Activated CD8-positive, alpha-beta memory T cell treated with anti-CD3 and anti-CD28 coated beads for 4 hours (primary cell): ENCODE measurements around the gene SLC35A2.

ENCODE experiments used
- DNase-seq, 2 donors: peaks; one replicate each; pipeline ENCODE4 v3.0.0-alpha.2; 2020; ENCODE audit warnings: low read depth in 2 of 2

SLC35A2 gene

GRCh38 chrX:48927736-48928382 is 16.4 kb upstream of the SLC35A2 start:
- no peak for DNase-seq

- no peak for DNase-seq
Measured at GRCh38 chrX:48927123-48927522, 15.7 kb upstream of the SLC35A2 start.

- DNase-seq = no peak
Measured at GRCh38 chrX:48924270-48924669, 12.8 kb upstream of the SLC35A2 start.

- no peak for DNase-seq
Measured at GRCh38 chrX:48923771-48924170, 12.3 kb upstream of the SLC35A2 start.

DNA sequence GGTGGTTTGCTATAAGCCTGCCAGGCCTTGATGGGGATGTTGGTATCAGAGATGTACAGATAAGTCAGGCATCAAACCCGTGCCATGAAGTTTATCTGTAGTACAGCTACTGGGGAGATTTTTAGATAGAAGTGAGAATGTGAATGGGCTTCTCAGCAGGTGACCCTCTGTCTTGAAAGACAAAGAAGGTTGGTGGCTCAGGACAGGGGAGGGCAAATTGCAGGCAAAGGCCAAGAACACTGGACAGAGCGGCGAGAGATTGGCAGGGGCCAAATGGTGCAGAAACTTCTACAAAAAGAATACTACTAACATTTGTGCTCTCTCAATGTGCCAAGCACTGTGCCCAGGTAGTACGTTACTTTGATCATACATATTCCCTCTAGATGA is 9.3 kb upstream of the SLC35A2 start:
- DNase-seq = no peak

GRCh38 chrX:48919947-48920717 is 8.7 kb upstream of the SLC35A2 start:
- DNase-seq = no peak

GRCh38 chrX:48919360-48919841 is 8.0 kb upstream of the SLC35A2 start:
- DNase-seq = no peak

GRCh38 chrX:48918643-48919340 is 7.3 kb upstream of the SLC35A2 start, which contains the start of gene PIM2:
PIM2 (minus strand) TSS chrX:48919024; CDS start chrX:48918834, 190 bp downstream.
- DNase-seq = peak; percentile 77 to 88

DNA sequence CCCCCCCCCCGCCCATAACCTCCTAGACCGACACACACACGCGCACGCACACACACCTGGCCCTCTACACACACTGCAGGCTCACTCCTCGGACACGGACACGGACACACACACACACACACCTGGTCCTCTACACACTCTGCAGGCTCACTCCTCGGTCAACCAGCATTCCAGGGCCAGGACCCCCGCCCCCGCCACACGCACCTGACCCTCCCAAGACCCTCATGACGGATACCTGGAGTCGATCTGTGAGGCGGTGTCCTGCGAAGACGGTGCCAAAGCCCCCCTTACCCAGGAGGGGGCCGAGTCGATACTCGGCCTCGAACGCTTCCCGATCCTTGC is 6.8 kb upstream of the SLC35A2 start:
- DNase-seq = no peak

- DNase-seq = peak; percentile 71 to 76
Measured at GRCh38 chrX:48917139-48918001, 5.9 kb upstream of the SLC35A2 start.

GRCh38 chrX:48914593-48915493 is 3.4 kb upstream of the SLC35A2 start:
- no peak for DNase-seq

- DNase-seq = no peak
Measured at GRCh38 chrX:48913605-48914366, 2.3 kb upstream of the SLC35A2 start.

DNA sequence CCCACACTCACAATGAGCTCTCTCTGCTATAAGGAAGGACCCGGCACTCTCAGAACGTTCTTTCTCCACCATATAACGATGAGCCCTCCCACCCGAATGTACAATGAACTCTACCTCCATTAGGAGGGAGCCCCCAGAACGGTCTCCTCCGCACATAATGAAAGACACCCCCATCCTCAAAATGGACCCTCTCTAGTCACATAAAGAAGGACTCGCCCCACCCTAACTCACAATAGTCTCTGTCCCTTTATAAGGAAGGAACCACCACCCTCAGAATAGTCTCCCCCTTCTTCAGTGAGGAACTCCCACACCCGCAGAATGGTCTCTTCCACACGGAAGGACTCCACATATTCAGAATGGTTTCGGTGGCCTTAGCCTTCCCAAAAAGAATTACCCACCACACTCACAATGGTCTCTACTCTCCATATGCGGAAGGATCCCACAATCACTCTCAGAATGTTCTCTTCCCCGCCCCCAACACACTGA is 477 bp downstream of the SLC35A2 start:
- DNase-seq = no peak

GRCh38 chrX:48909703-48910294 is 1.6 kb downstream of the SLC35A2 start:
- DNase-seq = no peak

GRCh38 chrX:48908600-48908999 is 2.8 kb downstream of the SLC35A2 start:
- DNase-seq = no peak

DNA sequence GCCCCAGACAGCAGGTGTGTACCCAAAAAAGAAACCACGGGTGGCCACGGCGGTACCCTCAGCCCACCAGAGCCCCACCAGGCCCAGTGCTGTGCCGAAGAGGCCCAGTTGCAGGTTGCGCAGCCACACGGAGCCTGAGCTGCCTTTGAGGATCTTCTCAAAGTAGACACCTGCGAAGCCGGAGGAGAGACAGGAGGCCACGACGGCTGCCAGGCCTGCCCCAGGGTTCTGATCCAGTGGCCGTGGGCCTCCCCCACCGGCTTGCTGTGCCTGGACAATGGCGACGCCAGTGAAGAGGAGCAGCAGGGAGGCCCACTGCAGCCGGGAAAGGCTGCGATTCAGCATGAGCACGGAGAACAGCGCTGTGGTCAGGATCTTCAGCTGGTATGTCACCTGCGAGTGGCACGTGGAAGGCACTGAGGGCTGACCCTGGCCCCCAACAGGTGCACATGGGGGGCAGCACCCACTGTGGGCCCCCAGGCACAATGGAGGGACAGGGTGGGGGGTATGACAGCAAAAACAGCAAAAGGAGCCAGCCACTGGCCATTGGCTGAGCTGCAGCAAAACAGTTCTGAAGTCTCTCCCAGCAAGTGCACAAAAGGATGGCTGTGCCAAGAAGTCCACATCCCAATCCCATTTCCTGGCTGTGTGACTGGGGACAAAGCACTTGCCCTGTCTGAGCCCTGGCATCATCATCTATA is 6.2 kb downstream of the SLC35A2 start:
- DNase-seq = no peak

DNA sequence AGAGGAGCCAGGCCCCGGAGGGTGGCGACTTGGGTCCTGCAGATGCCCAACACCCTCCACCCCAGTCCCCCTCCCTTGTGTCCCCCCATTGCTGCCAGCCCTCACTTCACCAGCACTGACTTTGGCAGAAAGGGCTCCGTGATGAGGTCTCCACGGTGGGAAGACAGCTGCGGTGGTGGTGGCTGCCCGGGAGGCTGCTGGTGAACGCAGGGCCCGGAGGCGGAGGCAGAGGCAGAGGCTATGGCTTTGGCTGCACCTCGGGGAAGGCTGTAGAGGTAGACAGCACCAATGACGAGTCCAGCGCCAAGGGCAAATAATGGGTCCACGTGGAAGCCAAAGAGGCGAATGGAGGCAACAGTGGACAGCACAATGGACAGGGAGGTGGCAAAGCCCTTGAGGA is 6.8 kb downstream of the SLC35A2 start:
- no peak for DNase-seq

- DNase-seq = no peak
Measured at GRCh38 chrX:48904180-48904579, 7.3 kb downstream of the SLC35A2 start.

GRCh38 chrX:48903290-48903689 is 8.2 kb downstream of the SLC35A2 start:
- no peak for DNase-seq
